GM21447 (cell line): ENCODE results near the gene PDHX.
"Not testable (repeated sequence)": the region's sequence is repeated elsewhere in the genome, so short reads cannot be mapped to it uniquely, and the experiment has no call there.

ENCODE experiments used
- ATAC-seq: cut with Tn5 transposase; IDR thresholded peaks from one replicate; pipeline ENCODE4 v1.9.1; 2021; ENCODE audit not compliant: unreplicated experiment

Gene PDHX

DNA sequence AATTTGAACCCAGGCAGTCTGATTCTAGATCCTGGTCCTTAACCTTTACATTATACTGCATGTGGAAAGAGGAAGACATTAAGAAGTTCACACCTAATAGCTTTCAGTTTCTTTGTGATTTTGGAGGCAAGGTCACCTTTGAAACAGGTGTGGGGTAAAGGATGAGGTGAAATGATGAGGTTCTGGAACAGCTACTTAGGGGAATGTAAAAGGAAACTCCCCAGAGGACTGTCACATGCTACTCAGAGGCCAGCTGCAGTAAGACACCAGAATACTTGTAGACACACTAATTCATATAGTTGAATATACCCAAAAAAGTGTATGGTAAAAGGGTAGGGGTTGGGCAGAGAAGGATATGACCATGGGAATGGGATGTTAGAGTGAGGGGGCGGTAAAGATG lies 5.6 kb upstream of the PDHX start:
- ATAC-seq: no peak

- no peak for ATAC-seq
These were observed 4.7 kb upstream of the PDHX start for GRCh38 chr11:34911676-34912075.

- not testable (repeated sequence) for ATAC-seq
These were observed 2.9 kb upstream of the PDHX start for GRCh38 chr11:34913556-34913955.

DNA sequence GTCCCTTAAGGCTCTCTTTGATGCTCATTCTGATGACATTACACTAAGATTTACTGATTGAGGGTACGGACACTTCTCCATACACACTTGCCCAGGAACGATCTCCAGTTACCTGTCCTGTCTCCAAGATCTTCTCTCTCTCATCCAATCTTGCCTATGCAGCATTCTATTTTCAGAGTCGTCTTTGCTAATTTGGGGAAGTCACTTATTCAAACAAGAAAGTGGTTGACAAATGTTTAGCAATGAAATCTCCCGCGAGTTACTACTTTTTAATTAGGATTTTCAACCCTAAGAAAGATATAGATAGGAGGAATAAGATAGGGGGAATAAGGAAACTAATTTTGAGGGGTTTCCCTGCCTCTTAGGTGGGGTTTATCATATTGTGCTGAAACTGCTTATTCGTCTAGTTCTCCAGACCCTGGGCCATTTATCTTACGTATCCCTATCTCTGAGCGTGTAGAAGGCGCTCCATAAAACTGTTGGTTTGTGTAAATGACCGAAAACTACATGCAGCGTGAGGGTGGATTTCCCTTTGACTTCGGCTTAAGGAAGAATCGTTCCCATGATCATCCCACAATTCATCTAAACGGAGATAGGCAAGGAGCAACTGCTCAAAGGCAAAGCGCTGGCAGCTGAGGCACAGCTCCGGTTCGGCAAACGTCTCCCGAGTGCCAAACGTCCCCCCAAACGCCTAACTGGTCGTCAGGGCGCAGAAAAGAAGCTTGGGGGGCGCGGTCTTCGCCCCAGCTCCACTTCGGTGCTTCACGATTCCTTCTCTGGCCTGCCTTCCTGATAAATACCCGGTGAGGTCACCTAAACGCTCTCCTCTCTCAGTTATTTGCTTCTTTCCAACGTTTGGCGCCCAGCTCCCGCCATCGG lies 1.0 kb upstream of the PDHX start:
- peak; percentile 8 for ATAC-seq

DNA sequence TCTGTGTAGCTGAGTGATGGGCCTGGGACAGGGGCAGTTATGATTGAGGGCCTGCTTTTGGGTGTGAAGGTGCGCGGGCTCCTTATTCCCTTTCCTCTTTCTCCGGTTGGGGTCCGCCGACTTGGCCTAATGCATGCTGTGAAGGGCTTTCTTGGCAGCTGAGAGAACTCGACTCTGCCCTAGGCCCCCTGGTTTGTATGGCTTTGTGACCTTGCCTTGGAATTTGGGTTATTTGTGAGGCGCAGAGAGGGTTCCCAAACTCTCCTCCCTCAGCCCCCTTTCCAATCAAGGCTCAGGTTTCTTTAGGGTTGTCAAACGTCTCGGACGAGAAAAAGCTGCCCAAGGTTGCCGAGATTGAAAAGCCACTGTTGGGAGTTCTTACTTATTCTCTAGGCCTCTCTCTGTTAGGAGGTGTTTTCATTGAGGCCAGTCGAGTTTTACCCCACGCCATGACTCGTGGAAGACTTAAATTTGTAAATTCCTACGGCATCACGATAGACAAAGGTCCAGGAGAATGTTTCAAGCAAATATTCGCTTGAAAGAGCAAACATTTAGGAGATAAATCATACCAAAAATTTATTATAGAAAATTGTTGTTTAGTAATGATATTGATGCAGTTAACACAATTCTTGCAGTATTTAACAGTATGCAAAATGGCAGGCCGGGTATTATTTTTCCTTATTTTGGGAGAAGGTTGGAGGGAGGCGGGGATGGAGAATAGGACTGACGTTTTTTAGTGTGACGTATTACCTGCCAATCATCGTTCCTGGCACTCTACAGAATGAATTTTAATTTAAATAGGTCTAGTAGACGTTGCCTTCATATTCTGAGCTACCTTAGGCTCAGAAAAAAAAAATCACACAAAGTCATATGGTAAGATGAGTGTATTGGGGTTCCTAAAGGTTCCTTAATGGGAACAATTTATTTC lies 689 bp downstream of the PDHX start:
- ATAC-seq: peak; percentile 27

DNA sequence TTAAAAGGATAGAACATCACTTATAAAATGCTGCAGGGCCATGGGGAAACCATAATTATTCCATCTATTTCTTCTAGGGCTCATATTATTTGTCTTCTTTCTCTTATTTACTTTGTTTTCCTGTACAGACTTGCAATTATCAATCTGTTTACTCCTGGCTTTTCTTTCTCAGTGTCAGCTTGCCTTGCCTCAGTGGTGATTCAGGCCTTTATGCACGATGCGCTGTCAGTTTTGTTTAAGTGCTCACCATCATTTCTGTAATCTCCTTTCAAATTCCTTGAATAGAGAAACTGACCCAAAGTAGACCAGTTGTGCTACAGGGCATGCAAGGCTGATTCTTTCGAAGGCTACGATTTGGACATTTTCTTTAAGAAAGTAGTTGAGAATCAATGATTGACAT lies 4.7 kb downstream of the PDHX start:
- ATAC-seq: no peak

DNA sequence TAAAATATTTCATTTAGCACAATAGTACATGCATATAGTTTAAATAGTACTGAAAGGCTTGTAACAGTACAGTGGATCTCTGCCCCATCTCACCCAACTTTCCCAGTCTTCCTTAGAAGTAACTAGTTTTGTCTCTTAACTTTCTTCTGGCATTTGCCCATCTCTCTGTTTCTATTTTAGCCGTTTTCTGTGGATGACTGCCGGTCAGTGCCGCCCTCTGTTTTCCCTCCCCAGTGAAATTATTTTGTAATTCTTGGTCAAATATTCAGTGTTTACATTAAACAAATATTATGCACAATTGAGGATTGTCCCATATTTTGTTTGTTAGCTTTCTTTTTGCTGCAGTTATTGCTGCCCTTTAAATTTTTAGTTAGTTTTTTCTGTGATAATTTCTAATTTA lies 8.3 kb downstream of the PDHX start:
- no peak for ATAC-seq

DNA sequence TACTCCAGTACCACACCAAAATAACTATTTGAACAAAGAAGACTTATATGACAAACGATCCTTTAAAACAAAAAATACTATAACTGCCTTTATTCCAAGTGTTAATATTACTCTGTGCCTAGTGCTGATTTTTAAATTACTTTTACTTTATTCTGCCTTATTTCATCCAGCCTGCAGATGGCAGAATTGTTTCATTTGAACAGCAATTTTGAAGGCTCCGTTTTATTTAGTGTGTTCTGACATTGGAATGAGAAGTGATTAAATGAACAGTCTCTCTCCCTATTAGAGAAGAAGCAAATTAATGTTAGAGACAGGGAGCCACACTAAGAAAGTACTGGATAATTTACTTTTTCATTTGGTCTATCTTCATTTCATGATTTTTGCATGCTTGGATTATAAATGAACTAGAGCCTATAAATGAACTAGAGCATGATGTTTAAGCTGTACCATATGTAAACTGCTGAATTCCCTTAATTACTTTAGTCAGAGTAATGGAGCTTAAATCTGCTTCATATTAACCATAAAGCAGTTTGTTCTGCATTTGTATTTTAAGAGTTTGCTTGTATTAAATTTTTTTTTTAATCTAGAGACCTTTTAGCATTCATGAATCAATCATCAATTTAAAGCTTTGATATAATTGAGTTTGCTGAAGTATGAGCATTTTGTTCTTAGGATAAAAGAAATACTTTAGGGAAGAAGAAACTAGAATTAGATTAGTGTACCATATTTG lies 9.8 kb downstream of the PDHX start:
- ATAC-seq: no peak

DNA sequence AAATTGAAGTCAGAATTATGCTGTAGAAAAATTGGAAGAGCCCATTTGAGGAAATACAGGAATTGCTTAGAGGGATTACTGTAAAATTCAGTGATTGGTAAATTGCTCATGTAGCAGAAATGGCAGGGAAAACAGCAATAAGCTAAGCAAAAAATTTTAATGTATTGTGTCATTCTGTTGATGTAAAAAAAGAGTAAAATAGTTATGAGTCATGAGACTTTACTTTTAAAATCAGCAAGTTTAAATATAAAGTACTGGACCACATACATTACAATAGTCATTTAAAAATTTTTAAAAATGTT lies 10.4 kb downstream of the PDHX start:
- no peak for ATAC-seq

GRCh38 chr11:34928268-34928959 lies 12.0 kb downstream of the PDHX start:
- ATAC-seq: no peak

- no peak for ATAC-seq
These were observed 12.7 kb downstream of the PDHX start for GRCh38 chr11:34928960-34929680.

GRCh38 chr11:34929794-34930763 lies 13.7 kb downstream of the PDHX start:
- ATAC-seq: no peak

GRCh38 chr11:34936945-34937629 lies 20.7 kb downstream of the PDHX start:
- ATAC-seq: no peak

DNA sequence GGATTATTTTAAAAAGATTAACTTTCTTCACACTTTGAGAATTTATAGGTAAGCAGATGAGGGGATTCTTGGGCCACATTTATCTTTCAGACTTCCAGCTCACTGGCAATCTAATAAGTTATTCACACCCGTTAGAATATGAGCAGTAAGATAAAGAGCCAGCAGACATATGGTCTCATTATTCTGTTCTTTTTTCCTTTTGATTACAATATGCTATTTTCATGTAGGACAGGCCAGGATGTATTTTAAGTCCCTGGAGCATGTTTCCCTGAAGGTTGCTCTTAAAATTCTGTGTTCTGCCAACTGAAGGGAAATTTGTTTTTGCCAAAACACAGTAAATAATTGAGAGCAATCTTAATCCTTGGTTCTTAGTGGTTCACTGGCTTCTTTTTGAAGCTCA lies 22.2 kb downstream of the PDHX start:
- ATAC-seq: no peak

- no peak for ATAC-seq
These were observed 23.7 kb downstream of the PDHX start for GRCh38 chr11:34940026-34940677.

GRCh38 chr11:34941688-34942087 lies 25.3 kb downstream of the PDHX start:
- ATAC-seq: no peak

DNA sequence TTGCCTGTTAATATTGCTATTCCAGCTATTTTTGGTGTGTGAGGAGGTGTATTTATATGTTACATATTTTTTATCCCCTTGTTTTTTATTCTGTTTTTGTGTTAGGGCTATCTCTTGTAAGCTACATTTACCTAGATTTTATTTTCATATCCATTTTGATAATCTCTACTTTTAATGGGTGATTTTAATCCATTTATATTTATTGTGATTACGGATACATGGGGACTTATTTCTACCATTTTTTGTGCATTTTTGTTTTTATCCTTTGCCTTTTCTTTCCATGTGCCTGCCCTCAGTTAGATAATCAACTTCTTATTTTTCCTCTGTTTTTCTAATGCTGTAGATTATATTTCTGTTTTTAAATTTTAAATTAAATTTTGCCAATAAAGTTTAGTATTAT lies 28.3 kb downstream of the PDHX start:
- ATAC-seq: no peak

DNA sequence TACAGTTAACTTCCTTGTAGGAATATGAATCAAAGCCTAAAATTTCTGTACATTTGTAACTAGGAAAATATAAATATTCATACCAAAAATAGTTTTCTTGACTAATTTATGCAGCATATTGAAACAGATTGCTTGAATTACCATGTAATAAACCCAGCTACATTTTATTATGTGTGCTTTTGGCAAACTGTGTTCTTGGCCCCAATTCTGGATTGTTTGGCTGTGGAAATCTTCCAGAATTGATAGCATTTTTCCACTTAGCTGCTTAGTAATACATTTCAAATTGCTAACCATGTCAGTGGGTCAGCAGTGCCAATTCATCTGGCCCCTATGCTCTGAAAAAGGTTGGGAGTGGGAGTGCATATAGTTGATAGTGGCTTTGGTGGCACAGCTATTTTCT lies 32.3 kb downstream of the PDHX start:
- no peak for ATAC-seq
